GM21515 (cell line): ENCODE measurements around the gene POU2AF1.
"Not testable (repeated sequence)": the region's sequence is repeated elsewhere in the genome, so short reads cannot be mapped to it uniquely, and the experiment has no call there.

Experiments used
- ATAC-seq: cut with Tn5 transposase; IDR thresholded peaks from one replicate; pipeline ENCODE4 v1.9.1; 2021; ENCODE audit not compliant: unreplicated experiment

Gene POU2AF1

GRCh38 chr11:111320728-111321568 is 58.1 kb downstream of the POU2AF1 start:
- ATAC-seq: no peak

- ATAC-seq: not testable (repeated sequence)
Measured at GRCh38 chr11:111320199-111320598, 58.9 kb downstream of the POU2AF1 start.

GRCh38 chr11:111319296-111319695 is 59.8 kb downstream of the POU2AF1 start:
- ATAC-seq: no peak

GRCh38 chr11:111312076-111312475 is 67.0 kb downstream of the POU2AF1 start:
- no peak for ATAC-seq

GRCh38 chr11:111310723-111311122 is 68.4 kb downstream of the POU2AF1 start:
- no peak for ATAC-seq

GRCh38 chr11:111310088-111310487 is 69.0 kb downstream of the POU2AF1 start:
- ATAC-seq: no peak

GRCh38 chr11:111309215-111309915 is 69.7 kb downstream of the POU2AF1 start:
- no peak for ATAC-seq

GRCh38 chr11:111308140-111308539 is 70.9 kb downstream of the POU2AF1 start:
- ATAC-seq: no peak

GRCh38 chr11:111307472-111308108 is 71.5 kb downstream of the POU2AF1 start:
- no peak for ATAC-seq

GRCh38 chr11:111306321-111306720 is 72.8 kb downstream of the POU2AF1 start:
- ATAC-seq: no peak

GRCh38 chr11:111305876-111306275 is 73.2 kb downstream of the POU2AF1 start:
- ATAC-seq: no peak

- ATAC-seq: no peak
Measured at GRCh38 chr11:111305162-111305802, 73.8 kb downstream of the POU2AF1 start.

- no peak for ATAC-seq
Measured at GRCh38 chr11:111303461-111303860, 75.6 kb downstream of the POU2AF1 start.

- ATAC-seq: no peak
Measured at GRCh38 chr11:111302298-111302697, 76.8 kb downstream of the POU2AF1 start.
